ENCODE data around the gene FASTK.
"Not testable (repeated sequence)": the region's sequence is repeated elsewhere in the genome, so short reads cannot be mapped to it uniquely, and the experiment has no call there.

The FASTK gene

DNA sequence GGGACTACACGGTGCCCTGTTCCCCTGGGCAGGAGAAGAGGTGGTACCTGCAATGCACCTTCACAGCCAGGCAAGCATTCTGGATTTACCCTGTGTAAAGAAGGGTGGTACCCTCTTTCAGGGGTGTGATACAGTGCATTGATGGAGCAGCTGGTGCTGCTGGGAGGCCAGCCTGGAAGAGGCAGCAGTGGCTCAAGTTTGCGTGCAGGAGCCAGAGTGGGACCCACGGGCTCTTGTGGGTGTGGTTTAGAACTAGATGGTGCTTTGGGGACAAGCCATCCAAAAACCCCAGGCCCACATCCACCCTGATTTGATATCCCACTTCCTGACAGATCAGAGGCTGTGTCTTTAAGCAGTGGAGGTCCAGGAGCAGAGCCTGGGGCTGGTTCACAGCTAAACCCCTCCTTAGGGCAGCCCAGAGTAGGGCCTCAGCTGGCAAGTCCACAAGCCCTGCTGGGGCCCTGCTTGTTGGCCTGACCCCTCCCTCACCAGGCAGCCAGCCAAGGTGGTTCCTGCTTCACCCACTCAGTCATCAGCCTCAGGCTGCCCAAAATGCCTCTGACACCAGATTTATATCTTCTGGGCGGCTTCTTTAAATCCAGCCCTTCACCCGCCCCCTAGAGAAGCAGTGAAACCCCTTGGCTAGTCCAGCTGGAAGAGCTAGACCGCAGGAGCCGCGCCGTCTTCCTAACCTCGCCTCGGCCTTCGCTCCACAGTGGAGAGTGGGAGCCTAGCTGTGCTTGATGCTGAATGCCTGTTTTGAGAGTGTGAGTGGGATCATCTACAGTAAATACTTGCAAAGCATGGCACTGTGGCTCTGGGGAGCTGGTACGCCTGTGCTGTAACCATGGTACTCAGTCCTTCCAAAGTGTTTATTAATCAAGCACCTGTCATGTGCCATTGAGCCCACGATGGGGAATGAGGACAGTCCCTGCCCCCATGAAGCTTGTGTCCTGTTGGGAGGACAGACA lies 33.7 kb downstream of the FASTK start:
- DNase-seq = no peak

DNA sequence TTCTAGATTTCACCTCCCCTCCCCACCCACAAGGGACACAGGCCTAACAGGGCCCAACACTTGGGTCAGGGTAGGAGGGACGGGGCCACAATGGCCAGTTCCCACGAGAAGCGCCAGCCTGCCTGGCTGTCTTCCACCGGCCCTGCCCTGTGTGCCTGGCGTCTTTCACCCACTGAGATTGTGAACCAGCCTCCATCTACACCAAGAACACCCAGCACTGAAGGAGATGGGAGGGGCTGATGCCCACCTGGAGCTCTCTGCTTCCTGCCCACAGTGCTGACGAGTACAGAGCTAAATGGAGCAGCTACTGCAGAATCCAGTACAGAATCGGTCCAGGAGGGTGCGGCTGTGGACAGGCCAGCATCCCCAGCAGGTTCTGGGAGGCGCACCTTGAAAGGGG lies 34.6 kb downstream of the FASTK start:
- DNase-seq = no peak

DNA sequence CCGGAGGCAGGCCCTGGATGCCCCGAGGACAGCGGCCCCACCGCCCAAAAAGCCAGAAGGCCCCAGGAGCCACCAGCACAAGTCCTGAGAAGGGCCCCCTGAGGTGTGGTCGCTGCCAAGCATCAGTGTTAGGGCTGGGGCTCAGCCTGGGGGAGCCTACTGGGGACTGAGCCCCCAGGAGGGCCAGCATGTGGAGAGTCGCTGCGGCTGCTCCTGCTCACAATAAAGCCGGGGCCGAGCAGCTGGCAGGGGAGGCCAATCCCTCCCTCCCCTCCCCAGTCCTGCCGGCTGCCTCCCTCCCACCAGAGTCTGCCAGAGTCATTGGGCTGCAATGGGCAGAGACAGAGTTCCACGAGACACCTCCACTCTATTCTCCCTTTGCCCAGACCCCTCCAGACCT lies 35.3 kb downstream of the FASTK start:
- no peak for DNase-seq

DNA sequence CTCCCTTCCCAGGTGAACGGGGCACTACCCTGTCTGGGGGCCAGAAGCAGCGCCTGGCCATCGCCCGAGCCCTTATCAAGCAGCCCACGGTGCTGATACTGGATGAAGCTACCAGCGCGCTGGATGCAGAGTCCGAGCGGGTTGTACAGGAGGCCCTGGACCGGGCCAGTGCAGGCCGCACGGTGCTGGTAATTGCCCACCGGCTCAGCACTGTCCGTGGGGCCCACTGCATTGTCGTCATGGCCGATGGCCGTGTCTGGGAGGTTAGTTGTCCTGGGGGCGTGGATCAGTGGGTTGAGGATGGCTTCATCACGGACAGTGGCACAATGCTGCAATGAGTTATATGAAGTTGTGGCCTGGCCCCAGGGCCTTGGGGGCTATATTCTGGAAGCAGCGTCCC lies 36.6 kb downstream of the FASTK start:
- no peak for DNase-seq

DNA sequence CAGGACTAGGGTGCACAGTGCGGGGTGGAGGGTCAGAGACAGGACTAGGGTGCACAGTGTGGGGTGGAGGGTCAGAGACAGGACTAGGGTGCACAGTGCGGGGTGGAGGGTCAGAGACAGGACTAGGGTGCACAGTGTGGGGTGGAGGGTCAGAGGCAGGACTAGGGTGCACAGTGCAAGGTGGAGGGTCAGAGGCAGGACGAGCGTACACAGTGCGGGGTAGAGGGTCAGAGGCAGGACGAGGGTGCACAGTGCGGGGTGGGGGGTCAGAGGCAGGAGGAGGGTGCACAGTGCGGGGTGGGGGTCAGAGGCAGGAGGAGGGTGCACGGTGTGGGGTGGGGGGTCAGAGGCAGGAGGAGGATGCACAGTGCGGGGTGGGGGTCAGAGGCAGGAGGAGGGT lies 37.2 kb downstream of the FASTK start:
- not testable (repeated sequence) for DNase-seq

DNA sequence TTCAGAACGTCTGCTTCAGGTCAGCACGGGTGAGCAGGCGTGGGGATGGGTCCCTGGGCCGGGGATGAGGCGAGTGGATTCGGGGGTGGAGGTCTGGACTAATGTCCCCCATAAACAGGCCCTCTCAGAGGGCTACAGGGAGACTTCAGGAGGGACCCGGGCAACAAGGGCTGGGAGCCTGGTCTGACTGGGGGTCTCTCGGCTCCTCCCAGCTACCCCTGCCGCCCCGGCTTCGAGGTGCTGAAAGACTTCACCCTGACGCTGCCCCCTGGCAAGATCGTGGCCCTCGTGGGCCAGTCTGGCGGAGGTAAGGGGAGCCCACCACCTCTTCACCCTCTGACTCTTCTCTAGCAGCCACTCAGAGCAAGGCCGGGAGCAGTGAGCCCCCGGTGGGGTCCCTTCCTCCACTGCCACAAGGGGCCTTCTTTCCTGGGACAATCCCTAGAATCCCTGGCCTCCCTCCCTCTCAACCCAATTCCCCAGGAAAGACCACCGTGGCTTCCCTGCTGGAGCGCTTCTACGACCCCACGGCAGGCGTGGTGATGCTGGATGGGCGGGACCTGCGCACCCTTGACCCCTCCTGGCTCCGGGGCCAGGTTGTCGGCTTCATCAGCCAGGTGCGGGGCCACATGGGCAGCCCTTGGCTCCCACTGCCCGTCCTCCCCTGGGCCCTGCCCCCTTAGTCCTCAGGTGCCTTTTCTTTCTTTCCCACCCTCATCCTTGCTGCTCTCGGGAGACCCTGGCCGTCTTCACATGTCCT lies 39.8 kb downstream of the FASTK start:
- DNase-seq = no peak

DNA sequence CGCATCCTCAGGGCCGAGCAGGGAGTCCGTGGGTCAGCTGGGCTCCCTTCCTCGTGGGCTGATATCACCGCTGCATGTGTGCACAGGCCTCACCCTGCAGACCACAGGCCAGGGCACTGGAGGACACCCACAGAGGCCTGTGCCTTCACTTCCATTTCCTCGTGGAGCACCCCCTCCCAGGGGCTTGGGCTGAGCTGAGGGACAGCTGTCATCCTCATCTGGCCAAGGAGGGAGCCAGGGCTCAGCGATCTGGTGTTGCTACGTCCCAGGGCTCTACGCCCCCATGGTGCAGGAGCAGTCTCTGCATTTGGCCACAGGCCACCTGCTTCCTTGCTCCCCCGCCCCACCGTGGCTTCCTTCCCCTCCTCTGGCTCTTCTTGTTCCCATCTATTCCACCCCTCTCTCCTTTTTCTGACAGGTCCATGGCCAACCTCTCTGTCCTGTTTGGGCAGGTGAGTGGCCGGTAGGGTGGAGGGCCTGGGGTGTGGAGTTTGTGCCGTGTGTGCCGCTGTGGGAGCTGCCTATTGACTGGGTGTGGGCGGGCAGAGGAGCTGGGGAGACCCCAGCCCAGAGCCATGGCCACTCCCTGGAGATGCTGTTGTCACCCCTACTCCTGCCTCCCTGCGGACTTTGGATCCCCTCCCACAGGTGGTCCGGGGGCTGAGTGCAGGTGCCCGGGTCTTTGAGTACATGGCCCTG lies 40.6 kb downstream of the FASTK start:
- DNase-seq = no peak

DNA sequence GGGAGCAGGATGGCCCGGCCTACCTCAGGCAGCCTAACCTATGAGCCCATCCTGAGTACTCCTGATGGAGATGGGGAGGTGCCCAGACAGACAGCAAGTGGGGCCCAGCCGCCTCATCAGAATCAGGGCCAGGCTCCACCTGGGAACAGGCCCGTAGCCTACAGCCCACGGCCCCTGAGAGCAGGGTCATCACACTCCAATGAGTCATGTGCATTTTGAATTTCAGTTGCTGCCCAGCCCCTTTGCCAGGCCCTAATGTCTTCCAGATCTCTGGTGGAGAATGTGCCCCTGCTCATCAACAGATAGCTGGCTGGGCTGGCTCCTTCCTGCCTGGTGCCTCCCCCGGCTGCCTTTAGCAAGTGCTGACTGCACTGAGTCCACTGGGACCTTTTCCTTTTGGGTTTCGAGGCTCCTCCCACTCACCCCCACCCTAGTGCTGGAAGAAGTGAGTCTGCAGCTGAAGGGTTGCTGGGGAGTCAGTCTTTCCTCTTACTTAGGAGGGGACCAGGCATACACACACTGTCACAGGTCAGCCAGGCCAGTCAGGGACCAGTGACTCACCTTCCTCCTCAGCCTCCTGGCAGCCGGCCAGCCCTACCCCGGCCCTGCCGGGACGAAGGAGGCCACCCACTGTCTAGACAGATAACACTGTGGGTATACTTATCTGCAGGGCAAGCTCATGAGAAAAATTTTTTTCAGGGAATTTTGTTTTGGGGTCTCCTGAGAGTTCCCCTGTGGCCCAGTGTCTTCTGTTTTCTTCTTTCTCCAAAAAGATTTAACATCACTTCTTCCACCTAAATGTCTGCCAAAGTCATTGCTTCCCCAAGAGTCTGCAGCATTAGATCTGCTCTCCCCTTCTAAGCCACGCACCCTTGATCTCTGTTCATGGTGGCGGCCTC lies 41.4 kb downstream of the FASTK start:
- DNase-seq = peak in 1 of 2 donors; percentile 63

DNA sequence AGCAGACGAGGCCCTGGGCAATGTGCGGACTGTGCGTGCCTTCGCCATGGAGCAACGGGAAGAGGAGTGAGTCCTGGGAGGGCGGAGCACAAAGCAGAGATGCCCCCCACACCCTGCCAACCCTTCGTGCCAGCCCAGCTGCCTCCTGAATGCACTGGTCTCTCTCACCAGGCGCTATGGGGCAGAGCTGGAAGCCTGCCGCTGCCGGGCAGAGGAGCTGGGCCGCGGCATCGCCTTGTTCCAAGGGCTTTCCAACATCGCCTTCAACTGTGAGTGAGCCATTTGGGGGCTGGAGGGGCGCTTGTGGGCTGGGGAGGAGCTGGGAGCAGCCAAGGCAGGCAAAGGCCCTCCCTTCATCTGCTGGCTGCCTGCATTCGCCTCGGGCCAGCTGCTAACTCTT lies 44.7 kb downstream of the FASTK start:
- DNase-seq = no peak

DNA sequence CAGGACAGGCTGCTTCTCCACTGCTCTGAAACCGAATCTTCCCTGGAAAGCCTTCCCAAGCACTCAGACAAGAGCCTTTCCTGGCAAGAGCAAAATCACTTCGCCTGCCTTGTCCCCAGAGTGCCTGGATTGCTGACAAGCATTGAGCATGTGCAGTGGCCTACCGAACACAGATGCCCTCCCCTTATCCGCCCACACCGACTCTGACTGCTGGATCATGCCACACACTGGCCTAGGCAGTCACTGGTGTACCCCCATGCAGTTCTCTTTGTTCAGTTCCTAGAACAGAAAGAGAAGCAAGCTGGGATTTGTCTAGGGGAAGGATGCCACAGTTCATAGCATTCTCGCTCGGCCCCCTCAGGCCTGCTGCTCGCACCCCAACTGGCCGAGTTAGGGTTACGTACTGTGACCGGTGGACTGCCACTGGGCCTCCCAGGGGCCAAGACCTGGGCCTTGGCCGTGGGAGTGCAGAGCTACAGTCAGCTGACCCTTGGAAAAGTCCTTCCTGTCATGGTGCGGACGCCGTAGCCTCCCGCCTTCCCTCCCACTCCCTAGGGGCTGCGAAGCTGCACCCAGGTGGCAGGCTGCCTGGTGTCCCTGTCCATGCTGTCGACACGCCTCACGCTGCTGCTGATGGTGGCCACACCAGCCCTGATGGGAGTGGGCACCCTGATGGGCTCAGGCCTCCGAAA lies 45.4 kb downstream of the FASTK start:
- no peak for DNase-seq

DNA sequence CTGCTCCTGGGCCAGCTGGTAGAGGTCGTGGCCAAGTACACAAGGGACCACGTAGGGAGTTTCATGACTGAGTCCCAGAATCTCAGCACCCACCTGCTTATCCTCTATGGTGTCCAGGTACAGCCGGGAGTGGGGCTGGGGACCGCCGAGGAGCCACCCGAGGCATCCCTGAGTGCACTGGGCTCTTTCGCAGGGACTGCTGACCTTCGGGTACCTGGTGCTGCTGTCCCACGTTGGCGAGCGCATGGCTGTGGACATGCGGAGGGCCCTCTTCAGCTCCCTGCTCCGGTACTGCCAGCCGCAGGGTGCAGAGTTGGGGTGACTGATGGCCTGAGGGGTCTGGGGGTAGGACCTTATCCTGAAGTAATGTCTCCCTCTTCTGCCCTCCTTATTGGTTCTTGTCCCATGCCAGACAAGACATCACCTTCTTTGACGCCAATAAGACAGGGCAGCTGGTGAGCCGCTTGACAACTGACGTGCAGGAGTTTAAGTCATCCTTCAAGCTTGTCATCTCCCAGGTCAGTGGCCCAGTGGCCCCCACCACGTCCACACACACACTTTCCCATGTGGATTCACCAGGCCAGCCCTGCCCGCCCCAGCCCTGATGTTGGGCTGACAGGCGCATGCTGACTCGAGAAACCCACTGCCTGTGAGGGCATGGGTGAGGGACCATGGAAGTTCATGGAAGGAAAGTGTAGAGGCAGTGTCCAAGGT lies 46.1 kb downstream of the FASTK start:
- no peak for DNase-seq

DNA sequence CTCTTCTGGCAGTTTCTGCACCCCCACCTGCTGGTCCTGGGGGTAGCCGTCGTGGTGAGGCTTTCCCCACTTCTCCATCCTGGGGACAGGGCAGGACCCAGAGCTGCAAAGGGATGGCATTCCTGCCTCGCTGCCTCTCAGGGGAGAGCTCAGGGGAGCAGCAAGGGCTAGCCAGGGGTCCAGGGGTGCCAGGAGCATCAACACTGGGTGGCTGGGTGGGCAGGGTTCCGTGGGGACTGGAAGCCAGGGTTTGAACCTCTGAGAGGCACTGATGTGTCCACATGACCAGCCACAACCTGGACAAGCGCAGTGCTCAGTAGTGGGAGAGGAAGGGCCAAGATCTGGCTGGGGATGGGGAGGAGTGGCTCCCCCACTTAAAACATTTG lies 46.8 kb downstream of the FASTK start:
- no peak for DNase-seq

DNA sequence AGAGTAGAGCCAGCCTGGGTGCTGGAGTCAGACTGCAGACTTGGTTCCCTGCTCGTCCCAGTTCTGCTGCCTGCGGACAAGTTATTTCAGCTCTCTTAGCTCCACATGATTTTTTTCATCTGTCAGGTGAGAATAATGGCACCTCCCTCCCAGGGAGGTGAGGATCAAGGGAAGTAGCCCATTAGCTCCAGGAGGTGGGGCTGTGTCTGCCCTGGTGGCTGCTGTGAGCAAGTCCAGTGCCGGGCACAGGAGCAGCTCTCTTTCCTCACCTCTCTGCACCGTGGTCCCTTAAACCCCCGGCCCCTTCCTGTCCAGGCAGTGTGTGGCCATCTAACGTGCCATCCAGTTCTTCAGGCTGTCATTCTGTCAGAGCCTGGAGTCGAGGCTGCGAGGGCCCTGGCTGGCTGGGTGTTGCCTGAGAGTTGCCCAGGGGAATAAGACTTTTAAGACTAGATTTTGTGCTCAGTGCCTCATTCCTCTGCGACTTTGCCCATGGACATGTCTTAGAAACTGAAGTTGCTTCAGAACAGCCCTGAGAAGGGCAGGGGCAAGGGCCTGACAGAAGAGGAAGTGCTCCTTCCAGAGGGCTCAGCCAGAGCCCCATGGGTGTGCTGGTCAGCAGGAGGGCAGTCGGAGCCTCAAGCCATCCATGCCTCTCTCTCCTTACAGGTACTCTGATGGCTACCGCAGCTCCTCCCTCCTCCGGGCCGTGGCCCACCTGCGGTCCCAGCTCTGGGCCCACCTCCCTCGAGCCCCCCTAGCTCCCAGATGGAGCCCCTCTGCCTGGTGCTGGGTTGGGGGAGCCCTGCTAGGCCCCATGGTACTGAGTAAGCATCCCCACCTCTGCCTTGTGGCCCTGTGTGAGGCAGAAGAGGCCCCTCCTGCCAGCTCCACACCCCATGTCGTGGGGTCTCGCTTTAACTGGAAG lies 47.4 kb downstream of the FASTK start:
- no peak for DNase-seq

DNA sequence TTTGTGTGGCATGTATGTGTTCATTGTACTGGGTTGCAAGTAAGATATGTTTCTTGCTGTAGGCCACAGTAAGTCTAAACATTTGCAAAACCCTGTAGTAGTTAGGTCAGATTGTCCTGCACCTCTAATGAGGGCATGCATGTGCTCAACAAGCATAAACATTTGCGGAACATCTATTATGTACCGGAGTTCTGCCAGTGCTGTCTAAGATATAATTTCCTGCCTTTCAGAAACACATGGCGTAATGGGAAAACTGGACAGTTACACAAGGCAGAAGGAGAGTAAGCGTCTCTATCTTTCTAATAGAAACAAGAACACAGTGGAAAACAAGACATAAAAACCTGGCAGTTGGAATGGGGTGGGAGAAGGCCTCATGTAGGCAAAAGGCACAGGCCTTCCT lies 49.6 kb downstream of the FASTK start:
- no peak for DNase-seq

DNA sequence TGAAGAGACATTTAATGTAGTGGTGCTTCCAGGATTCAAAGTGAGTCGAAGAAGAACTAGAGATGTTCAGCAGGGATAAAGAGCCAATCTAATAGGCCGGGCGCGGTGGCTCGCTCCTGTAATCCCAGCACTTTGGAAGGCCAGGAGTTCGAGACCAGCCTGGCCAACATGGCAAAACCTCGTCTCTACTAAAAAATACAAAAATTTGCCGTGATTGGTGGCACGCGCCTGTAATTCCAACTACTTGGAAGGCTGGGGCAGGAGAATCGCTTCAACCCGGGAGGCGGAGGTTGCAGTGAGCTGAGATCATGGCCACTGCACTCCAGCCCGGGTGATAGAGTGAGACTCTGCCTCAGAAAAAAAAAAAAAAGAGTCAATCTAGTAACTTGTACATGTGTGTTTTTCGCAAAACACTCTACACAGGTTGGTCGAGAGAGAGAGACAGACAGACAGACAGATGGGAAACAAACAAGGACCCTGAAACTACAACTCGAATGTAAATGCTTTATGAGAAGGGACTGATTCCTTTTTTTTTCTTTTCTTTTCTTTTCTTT lies 51.6 kb downstream of the FASTK start:
- no peak for DNase-seq

DNA sequence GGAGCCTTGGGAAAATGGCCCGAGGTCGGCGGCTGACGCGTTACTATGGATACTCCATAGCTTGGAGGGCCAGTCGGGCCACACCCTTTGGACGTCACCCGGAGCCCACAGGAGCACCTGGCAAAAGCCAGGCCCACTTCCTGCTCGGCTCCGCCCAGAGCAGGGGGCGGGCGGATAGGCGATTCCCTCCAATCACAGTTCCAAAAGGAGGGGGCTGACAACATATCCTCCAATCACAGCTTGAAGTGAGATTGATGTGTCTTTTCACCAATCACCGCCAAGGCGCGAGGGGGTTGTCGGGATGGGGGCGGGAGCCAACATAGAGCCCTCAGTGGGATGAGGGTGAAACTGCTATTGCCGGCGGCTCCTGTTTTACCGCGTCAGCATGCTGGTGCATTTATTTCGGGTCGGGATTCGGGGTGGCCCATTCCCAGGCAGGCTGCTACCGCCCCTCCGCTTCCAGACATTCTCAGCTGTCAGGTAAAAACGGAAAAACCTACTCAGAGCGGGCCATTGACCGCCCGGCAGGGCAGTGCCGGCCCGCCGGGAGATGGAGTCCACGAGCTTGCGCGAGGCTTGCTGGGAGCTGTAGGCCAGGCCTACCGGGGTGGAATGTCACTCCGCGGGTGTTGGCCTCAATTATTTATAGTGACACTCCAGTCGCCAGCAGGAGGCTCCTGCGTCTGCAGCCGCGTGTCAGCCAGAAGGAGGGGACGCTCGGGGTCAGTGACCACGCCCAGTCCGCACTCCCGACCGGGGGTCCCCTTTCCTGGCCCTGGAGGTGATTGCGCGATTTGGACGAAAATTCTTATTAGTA lies 52.3 kb downstream of the FASTK start, which contains the start of gene ABCB8:
Gene ABCB8 (plus strand): TSS at position 320 of the 817 bp plus-strand sequence. CDS start 66 bp downstream, at position 386.
- peak; percentile 99 to 100 for DNase-seq

DNA sequence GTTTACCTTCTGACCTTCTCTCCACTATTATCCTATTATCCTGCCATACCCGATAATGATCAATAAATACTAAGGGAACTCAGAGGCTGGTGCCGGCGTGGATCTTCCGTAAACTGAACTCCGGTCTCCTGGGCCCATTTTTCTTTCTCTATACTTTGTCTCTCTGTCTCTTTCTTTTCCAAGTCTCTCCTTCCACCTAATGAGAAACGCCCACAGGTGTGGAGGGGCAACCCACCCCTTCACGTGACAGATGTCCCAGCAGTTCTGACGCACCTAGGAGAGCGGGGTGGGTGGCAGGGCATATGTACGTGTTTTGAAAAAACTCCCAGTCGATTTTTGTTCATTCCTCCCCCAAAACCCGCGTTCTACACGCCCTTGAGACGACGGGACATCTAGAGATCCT lies 52.9 kb downstream of the FASTK start:
- DNase-seq = not testable (repeated sequence)

All from CD4-positive, alpha-beta T cell treated with Interleukin-4 for 1 hour (primary cell).